ENCODE results near the gene KCTD17.

KCTD17 gene

DNA sequence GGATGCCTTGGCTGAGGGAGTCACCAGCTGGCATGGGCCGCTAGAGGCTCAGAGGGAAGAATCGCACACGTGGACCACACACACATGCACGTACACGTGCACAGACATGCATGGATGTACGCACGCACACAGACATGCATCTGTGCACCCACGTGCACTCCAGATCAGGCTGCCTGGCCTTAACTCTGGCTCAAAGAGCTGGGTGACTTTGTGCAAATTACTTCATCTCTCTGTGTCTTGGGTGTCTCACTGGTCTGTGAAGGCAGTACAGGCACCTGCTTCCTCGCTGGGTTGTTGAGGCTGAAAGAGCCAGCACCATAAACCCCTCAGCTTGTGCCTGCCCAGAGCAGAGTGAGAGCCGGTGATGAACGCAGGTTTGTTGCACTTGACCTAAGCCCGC, 29.3 kb downstream of the KCTD17 start:
- no peak for DNase-seq

DNA sequence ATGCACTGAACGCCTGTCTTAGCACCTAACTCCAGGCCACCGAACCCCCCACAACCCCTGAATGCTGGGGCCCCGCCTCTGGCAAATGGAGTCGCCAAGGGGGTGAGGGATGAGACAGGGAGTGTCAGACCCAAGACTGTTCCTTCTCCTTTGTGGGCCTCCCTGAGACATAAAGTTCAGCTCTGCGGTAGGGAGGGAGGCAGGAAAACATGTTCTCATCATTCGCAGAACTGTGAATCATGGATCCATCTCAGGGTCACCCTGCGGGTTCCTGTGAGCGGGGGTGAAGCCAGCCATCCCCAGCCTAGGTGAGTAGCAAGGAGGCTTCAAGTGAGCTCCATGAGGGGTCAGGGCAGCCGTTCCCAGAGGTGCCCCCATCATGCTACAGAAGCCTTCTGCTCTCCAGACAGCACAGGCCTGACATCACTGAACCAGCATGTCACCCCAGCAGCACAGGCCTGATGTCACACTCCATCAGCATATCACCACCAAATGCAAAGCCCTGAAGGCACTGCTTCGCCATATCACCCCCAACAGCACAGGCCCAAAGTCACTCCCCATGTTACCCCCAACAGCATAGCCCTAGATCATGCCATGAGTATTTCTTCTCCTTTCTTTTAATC, 30.8 kb downstream of the KCTD17 start:
- DNase-seq: no peak

DNA sequence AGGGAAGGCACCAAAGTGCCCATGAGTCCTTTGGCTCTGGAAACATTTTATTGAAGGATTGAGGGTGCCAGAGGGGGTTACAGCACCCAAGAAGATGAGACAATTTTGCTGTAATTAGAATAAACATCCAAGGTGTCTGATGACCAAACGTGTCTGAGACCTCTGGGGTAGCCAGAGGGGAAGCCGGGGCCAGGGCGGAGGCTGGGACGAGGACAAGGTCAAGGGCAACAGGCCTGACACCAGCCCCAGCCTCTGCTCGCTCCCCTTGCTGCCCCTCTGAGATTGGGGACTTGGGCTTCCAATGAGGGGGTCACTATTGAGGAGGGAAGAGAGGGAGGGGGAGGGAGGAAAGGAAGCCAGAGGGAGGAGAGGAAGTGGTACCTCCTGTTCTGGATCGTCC, 32.4 kb downstream of the KCTD17 start:
- no peak for DNase-seq

DNA sequence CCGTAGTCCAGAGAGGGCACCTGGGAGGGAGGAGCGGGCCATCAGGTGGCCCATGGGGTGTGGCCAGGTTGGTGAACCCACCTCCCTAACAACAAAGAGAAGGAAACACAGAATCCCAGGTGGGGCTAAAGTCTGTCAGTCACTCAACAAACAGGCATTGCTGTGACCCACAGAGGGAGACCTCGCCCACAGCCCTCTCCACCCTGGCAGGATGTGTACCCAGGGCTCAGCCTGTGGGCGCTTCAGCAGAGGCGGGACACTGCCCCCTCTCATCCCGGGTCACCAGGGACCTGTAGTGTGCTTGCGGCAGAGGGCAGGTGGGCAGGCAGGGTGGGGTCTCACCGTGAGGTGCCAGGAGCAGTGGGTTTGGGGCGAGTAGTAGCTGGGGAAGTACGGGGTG, 32.8 kb downstream of the KCTD17 start:
- no peak for DNase-seq

DNA sequence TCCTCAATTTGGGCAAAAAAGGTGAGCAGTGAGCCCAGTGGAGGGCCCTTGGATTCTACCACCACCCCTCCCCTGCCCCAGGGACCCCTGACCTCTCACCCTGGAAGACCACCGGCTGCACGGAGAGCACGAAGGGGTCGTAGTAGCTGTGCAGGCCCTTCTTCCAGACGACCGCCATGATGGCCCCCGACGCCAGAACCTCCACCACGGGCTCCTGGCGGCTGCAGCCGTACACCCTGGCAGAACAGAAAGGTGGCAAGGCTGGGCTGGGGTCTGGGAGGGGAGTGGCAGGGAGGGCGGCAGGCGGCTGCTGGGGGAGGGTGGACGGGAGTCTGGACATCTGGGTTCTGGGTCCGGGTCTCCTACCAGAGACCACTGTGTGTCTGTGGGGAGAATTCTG, 34.6 kb downstream of the KCTD17 start:
- DNase-seq: no peak

DNA sequence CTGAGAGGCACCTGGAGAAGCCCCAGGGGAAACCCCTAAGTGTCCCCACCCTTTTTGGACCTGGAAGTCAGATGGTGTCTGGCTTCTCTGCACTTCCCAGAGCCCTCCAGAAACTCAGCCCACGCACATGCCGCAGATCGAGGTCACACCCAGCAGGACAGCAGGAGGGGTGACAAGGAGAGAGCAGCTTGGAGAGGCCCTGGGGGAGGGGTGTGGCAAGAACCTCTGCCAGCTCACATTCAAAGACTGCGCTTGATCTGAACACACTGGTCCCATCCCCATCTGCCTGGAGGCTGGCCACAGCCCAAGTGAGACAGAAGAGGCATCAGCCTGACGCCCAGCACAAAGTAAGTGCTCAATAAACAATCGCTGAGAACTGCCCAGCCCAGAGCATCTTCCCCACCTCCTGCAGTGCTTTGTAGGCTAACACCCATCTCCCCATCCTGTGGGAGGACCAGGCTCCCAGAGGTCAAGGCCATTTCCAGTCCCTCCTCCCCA, 36.6 kb downstream of the KCTD17 start:
- peak; percentile 88 for DNase-seq

DNA sequence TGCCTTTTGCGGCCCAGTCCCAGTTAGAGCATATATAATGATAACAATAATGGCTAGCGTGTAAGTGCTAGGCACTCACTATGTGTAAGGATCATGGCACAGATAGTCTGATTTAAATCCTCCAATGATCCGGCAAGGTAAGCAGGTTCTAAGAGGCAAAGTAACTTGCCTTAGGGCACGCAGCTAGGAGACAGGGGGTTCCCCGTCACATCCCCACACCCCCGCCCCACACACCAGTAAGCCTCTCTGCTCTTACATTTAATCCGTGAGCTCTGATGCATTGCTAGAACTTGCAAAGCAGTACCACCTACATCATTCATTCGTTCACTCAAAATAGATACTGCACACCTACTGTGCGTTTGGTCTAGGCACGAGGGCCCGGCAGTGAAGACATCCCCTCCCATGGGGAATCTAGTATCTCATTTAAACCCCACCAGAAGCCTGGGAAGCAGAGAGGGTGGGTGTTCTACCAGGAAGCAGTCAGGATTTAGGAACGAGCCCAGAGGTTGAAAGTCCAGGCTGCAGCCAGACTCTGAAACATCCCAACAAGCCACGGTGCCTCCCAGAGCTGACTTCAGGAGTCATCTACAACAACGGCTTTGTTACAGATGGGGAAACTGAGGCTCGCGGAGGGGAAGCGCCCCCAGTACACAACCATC, 37.3 kb downstream of the KCTD17 start:
- DNase-seq: no peak

DNA sequence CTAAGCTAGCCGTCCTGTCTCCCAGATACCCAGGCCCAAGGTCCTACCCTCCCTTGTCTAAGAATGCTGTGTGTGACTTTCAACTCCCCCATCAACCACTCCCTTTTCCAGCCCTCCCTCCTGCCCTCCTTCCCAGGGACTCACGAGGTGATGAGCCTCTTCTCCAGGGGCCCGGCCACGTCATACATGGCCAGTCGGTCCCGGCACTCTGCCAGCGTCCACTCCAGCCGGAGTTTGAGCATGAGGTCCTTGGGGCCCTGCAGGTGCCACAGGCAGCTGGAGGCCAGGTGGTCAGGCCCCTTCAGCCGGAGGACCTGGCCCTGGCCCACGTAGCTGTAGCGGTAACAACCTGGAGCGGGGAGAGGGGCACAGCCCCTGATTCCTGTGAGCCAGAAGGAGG, 37.9 kb downstream of the KCTD17 start:
- DNase-seq: no peak

DNA sequence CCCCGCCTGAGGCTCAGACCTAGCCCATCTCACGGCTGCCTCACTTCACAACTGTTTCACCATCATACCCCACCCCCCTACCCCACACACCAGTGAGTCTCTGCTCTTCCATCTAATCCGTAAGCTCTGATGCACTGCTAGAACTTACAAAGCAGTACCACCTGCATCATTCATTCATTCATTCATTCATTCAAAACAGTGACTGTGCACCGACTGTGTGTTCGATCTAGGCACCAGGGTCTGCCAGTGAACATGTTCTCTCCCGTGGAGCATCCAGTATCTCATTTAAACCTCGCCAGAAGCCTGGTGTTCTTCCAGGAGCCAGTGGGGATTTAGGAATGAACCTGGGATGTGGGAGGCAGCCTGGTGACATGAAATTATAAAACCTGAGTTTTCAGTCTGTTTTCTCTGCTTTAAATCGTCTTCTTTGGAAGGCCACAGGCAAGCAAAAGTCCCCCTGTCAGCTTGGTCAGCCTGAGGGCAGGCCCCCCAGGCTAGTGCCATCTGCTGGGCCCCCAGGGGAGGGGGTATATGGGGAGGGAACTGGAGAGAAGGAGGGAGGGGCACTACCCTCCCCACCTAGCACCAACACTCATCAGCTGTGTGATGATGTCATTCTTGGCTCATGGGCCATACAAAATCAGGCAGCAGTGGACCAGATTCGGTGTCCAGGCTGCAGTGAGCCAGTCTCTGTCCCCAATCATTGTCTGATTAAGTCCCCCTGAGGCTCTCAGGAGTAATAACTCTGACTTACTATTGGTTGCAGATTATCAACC, 39.6 kb downstream of the KCTD17 start:
- DNase-seq: no peak

DNA sequence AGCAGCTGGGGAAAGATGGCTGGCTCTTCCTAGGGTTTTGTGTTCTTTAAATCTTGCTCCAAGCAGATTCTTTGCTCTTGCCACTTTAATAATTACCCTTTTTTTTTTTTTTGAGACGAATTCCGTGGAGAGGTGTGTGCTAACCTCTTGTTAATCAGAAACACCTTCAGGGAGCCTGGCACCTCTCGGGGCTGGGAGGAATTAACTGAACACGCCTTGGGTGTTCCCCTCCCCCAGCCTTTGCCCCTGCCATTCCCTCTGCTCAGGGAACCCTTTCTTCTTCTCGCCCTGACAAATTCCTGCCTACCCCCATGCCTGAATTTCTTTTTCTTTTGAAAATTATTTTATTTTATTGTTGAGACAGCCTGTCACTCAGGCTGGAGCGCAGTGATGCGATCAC, 40.5 kb downstream of the KCTD17 start:
- no peak for DNase-seq

DNA sequence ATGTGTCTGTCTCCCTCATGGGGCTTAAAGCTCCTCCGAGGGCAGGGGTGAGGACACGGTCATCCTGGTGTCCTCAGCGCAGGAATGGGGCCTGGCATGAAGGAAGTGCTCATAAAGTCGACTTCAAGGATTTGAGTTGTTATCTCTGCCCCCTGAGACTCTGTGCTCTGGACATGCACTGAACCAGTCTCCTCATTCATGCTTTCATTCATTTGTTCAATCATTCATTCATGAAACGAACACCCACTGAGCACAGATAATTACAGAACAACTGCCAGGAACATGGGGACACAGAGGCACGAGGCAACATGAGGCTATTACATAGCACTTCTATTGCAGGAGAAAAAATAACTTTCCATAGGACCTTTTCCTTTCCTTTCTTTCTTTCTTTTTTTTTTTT, 41.5 kb downstream of the KCTD17 start:
- DNase-seq: no peak

DNA sequence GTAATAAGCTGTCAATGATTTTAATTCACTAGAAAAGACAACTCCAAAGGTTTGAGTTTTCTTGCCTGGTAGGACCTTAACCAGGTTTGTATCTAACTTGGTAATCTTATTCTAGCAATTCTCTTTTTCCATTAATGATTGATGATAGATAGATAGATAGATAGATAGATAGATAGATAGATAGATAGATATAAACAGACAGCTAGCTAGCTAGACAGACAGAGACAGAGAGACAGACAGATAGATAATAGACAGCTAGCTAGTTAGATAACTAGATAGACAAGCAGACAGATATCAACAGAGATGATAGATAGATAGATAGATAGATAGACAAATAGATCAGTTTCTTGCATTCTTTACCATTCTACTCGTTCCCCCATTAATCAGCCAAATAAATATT, 42.7 kb downstream of the KCTD17 start:
- DNase-seq: no peak

DNA sequence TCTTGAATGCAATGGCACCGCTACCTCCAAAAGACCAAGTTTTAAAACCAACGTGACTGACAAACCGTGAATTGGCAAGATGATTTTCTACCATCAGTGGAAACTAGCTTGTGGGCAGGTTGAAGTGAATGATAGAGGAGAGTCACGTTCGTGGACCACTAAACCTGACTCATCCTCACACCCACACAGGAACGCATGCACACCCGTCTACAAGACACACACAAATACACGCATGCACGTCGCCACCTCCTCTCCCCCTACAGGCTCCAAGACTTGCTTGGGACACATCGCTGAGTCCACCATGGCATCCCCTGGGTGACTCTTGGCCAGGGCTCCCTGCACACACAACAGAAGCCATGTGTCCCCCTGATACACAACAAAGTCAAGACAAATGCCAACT, 43.6 kb downstream of the KCTD17 start:
- no peak for DNase-seq

DNA sequence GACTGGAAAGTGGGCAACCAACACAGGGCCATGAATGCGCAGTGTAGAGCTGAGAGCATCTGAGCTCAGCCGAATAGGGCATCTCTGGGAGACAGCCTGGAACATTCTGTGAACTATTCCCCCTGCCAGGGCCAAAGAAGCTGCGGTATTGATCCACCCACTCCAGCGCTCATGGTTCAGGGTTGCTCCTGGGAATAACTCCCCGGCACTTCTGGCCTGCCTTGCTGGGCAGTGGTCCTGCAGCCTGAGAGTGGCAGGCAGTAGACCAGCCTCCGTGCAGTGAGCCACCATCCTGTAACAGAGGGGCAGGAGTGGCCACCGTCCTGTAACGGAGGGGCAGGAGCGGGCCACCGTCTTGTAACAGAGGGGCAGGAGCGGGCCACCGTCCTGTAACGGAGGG, 45.8 kb downstream of the KCTD17 start:
- DNase-seq: no peak

DNA sequence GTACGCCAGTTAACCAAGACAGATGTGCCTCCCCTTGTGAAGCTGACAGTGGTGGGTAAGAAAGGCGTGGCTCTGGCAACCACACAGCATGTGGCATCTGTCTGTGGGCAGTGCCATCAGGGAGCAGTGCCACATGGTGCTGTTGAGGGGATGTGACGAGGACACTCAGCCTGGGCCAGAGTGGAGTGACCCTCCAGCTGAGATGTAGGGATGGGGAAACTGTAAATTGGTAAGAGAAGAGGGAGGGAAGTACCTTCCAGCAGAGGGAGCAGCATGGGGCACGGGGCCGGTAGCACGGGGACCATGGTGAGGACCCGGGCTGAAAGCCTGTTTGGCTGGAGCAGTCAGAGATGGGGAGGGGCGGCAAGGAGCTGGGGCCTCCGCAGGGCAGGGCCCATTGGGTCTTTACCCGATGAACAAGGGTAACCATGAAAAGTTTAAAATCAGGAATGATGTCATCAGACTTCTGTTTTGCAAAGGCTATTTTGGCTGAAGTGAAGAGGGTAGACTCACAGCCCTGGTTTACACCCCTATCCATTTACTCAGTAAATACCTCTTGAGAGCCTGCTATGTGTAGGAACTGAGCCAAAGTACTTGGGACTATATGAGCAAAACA, 47.5 kb downstream of the KCTD17 start:
- no peak for DNase-seq

DNA sequence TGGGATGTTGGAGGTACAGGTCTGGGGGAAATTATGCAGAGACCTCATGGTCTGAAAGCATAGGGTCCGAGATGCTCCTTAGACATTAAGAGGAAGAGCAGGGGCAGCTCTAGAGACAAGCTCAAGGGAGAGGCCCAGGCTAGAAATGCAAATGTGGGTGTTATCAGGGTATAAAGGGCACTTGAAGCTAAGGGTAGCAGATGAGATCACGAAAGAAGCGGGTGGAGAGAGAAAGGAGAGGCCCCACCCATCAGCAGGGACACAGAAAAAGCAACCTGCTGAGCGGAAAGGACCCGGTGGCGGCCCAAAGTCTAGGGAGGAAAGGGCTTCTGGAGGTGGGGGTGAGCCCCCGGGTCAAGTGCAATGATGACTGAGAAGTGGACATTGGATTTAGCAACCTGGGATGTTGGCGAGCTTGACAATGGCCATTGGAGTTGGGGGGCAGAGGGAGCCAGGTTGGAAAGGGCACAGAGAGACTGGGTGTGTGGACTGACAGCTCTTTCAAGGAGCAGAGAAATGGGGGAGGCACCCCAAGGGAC, 49.1 kb downstream of the KCTD17 start:
- DNase-seq: no peak

DNA sequence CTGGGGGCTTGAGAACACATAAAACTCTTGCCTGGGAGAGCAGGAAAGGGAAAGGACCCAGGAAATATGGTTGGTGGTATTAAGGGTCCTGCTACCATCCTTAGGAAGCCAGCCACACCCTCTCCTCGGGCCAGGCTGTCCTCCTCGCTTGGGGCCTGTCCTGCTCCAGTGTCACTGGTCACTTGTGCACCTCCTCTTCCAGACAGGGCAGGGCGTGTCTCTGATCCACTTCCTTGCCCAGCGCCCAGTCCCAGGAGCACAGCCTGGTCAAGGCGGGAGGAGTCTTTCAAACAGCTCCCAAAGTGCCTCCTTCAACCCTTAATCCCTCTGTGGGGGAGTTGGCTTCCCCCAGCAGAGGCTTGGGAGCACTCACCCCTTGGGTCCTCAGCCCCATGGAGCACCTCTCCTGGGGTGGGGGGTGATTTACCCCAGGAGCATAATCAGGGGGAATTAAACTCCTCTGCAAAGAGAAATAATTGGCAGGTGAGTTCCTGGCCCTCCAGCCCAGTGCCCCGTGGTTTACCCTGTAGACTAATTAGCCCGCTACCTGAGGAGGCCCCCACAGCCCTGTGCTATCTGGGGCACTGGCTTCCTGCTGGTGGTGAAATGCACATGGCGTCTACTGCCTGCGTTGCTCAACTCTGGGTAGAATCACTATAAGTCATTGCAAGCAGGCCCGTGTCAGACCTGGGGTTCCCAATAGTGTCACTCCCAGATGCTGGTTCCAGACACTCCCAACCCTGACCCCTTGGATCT, 49.9 kb downstream of the KCTD17 start:
- DNase-seq: no peak

DNA sequence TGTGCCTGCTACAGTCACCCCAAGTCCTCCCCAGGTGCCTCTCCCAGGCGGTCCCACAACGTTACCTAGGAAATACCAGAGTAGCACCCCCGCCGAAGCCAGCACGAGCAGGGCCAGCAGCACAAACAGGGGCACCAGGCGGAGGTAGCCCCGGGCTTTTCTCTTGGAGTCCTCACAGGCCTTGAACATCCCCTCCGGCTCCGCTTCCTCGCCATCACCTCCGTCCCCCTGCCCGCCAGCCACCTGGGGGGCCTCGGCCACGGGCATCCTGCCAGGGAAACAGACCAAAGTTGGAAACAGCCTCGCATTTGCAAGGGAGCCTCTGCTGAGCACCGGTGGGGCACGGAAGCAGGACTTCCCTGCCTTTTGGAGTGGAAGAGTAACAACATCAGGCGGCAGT, 51.6 kb downstream of the KCTD17 start:
- DNase-seq: no peak

DNA sequence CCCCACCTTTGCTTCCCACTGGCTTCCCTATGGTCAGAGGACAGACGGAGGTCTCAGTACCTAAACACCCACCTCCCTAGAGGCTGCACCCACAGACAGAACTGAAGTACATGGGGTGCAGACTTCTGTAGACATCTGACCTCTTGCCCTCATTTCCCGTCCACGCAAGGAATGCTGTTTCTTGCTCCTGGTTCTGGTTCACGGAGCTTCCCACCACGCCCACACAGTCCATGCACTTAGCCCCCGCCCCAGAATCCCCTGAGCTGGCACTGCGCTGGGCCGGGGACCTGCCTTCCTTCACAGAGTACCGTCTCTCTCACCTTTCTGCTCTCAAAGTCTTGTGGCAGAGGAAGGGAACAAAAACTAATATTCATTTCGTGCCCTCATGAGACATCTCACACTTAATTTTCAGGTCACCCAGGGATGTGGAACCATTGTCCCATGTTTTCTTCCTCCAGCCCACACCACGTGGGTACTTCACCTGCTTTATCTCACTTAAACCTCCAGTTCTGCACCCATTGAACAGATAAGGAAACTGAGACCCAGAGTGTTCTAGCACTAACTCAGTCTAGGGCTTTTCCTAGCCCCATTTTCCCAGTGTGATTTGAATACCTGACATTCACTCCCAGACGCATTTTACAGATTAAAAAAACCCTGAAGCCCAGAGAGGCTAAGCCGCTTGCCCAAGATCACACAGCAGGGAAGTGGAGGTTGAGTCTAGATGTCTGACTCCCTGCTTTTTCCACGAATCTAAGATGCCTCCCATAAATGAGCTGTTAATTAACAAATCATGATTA, 52.3 kb downstream of the KCTD17 start:
- no peak for DNase-seq

DNA sequence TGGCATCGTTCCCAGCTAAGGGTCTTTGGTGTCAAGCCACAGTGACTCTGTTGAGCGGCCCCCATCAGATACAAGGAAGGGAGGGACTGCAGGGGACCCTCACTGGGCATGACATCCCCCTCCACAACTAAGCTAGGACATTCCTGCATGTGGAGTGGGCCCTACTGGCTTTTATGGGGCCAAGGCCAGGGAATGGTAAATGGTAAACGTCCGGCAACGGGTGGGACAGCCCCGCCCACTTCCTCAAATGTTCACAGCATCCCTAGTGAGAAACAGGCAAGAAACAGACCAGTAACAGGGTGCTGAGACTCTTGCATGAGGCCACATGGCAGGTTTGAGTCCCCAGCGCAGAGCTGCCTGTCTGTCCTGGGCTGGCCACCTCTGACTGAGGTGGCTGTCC, 53.6 kb downstream of the KCTD17 start:
- no peak for DNase-seq

DNA sequence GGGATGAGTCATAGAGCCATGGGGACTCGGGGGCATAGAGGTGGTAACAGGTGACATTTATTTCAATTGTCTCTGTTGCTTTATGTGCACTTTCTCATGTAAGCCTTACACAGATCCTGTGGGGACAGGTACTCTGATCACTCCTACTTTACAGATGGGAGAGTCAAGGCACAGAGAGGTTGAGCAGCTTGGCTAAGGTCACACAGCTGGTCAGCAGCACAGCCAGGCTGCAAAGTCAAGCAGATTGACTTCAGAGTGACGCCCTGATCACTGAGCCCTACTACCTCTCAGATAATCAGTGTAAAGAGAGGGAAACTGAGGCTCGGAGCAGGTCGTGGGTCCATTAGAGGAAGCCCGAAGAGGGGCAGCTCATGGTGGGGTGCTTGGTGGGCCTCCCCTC, 54.4 kb downstream of the KCTD17 start:
- DNase-seq: no peak
